ELR (cell line): ENCODE data around the gene ANKS1B.
A peak's percentile ranks its signal among the peaks of the same experiment; 100 is the strongest.

Experiments
- DNase-seq: peaks from one replicate; pipeline ENCODE4 v3.0.0-alpha.2; 2015; ENCODE audit warnings: low read depth

The ANKS1B gene

DNA sequence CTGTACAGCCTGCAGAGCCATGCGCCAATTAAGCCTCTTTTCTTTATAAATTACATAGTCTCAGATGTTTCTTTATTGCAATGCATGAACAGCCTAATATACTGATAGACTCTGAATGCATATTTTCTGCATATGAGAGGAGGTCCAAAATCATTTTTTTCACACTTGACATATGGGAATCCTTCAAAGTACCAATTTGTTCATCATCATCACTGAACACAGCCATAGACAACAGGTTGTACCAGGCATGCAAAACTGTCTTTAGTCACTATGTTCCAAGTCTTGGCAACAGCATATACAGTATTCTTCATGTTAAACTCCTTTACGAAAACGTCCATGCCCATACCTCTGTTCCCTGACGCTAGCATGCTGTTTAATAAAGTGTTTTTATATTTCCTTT, 807.9 kb downstream of the ANKS1B start:
- no peak for DNase-seq

DNA sequence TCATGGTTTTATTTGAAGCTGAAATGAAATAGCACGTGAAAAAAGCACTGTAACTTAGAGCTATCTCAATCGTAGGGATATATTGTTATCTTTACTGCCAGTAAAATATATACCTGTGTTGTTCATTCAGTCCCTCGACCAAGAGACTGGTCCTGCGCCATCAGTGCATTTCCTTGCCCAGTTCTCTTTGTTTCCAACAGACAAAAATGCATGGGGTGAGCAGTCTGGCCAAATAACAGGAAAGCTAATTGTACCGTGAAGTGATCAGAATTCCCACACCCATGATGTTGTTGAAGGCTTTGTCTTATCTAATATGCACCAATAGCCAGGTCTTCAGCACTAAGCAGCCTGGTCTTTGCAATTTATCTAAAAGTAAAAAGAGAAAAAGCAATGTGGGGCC, 814.3 kb downstream of the ANKS1B start:
- no peak for DNase-seq

DNA sequence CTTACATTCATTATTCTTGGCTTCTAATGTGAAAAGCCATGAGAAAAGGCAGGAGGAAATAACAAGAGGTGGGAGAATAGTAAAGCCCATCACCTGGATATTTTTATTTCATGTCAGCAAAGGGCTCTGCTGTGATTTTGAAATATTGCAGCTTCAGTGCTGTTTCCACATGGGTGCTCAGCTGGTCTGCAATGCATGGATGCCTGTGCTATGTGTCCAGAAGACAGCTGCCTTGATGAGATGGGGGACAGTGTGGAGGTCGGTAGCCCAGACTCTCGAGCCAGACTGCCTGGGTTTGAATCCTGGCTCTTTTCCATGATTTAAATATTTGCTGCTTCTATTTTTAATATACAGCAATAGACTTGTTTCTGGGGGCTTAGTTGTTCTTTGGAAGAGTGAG, 814.7 kb downstream of the ANKS1B start:
- DNase-seq, result no peak

DNA sequence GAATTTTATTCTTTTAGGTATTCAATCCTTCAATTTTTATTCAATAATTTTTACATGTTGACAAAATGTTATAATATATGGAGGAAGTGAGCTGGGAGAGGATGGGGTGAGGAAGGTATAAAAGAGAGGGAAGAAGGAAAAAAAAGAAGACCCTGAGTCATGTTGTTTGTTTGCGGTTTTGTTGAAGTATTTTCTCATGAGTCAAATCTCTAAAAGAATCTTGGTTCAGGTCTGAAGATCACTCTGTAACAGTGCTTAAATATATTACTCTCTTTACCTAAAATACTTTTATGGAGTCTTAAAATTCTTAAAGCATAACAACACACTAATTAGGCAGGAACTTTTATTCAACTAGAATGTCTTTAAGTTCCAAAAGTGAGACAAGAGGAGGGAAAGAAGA, 826.8 kb downstream of the ANKS1B start:
- peak; percentile 18 for DNase-seq

DNA sequence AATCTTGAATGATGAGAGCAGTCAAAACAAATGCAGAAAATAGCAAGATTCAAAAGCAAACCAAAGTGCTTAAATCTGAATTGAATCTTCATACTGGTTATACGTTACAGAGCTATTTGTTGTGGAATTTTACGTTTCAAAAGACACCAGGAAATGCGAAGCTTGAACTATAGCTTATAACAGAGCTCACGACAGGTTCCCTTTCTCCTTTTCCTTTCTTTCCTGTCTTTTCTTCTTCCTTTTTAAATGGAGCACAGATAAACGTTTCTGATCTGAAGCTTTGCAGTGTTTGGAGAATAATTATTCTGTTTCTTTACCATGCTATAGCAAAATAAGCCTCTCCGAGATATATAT, 829.8 kb downstream of the ANKS1B start:
- no peak for DNase-seq

DNA sequence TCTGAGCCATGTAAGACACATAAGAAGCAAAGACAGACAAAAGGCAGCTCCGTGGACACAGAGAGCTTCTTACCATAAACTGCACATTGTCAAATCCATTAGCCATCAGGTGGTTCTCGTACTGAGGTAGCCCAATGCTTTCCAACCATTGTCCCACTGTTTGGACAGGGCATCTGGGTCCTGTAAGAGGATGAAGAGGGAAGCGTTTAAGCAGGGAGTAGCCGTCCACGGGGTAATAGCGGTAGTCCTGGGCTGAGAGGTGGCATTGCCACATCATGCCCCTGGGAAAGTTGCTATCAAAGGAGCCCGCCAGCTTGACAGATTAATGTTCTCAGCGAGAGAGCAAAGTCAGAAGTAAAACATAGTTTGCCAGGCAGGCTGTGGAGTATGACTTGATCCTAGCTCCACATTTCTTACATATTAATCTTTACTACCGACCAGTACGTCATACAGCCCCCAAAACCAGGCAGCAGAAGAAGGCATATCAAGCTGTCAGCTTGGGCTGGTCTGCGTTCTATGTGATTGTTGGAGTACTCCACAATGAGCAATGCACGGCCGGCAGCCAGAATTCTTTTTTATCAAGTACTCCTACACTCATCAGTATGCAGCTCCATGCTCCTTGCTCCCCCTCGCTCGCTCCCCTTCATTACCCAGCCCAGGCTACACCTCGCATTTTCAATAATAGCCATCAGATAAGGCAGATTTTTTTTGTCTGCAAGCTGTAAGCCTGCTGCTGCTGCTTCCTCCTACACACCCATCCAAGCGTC, 830.3 kb downstream of the ANKS1B start:
- no peak for DNase-seq

DNA sequence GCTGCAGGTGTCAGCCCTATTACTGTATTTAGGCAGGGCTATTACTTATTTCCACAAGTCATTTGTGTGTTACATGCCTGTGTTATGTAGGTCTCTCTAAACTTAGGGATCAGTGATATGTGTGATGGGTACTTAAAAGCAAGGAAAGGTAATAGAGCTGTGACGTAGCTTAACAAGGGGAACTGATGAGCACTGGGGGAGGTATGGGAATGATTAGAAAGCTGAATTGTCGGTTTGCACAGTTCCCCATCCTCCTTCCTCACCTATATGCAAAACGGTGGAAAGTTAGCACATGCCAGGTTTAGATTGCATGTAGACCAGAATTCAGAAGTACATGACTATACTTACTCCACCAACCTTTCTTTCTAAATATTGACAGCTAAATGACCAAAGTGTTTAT, 831.4 kb downstream of the ANKS1B start:
- DNase-seq, result no peak

DNA sequence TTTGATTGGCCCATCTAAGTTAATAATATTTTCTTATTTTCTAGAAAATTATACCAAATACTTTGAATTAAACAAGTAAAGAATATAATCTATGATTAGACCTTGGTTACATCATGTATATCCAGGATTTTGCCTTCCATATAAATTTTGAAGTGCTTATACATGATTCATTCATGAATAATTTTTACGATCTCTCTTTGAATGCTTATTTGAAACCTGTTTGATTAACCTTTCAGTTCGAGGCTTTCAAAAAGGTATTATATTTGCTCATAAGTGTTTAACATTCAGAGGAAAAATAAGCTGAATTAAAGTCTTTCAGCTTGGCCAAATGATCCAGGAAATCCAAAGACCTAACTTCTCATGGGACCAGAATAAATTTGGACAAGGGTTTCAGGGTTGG, 832.4 kb downstream of the ANKS1B start:
- DNase-seq, result no peak

DNA sequence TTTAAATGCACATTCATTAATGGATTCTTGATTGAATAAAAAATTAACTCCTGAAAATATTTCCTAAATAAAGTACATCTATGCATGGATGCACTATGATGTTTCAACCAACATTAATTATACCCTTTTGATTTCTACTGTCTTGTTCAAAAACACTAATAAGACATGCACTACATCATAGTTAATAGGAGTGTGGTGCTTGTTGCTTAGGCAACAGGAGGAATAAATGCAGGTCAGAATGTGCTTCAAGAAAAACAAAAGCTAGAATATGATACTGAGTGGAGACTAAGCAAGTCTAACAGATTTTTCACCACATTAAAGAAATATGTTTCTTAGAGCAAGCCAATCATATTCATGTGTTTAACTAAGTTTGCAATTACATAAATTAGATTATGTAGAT, 833.0 kb downstream of the ANKS1B start:
- DNase-seq, result no peak

DNA sequence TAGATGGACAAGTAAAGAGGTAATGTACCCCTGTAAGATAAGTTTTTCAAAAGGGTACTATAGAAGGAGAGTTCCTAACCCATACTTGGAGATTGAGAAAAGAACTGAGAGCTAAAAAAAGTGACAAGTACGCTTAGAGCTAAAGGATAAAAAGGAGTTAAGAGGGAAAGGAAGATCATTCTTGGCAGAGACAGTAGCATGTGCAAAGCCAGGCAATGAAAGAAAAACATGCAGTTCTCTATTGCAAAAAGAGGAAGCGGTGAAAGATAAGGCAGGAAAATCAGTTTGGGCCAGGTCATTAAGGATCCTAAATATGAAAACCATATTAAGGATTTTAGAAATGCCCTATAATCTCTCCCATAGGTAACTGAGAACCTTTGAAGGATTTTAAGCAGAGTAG, 837.6 kb downstream of the ANKS1B start:
- no peak for DNase-seq

DNA sequence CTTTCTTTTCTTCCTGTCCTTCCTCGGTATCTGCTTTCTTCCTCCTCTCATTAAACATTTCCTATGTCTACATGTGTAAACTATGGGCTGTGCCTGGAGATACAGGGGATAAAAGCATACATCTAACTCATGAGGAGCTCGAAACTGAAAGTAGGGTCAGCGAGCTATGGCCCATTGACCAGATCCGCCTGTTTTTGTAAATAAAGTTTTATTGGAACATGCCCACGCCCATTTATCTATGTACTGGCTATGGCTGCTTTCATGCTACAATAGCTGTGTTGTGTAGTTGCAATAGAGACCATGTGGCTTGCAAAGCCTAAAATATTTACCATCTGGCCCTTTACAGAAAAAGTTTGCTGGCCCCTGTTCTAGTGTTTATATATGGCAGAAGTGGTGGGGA, 838.0 kb downstream of the ANKS1B start:
- no peak for DNase-seq

DNA sequence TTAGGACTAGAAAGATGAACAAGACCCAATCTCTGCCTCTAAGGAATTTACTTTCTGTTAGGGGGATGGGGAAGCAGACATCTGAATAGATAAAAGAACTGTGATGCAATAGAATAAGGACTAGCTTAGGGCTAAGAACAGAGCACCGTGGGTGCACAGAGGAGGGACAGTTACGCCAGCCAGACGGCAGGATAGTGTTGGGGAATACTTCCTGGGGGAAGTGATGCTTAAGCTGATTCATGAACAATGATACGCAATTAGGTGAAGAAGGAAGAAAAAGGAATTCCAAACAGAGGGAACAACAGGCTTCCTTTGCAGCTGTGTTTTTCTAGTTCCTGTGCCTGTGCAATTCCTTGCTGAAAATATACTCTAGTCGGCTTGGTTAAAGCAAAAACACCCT, 838.6 kb downstream of the ANKS1B start:
- DNase-seq, result no peak

DNA sequence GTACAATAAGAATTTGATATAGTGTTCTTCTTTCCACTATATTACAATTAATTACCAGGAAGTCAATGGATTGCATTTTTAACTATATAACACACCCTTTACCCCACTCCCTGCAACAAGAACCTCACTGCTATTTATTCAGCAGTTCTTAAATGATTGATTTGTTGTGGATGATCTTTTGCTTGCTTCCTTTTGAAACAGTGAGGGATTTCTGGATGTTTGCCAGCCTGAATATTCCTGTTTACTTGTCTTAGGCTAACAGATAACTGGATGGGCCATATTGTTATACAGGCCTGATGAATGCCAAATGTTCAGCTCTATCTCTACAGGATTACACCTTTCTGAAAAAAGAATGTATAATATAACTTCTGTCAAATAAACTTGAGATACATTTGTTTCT, 842.1 kb downstream of the ANKS1B start:
- DNase-seq, result no peak

DNA sequence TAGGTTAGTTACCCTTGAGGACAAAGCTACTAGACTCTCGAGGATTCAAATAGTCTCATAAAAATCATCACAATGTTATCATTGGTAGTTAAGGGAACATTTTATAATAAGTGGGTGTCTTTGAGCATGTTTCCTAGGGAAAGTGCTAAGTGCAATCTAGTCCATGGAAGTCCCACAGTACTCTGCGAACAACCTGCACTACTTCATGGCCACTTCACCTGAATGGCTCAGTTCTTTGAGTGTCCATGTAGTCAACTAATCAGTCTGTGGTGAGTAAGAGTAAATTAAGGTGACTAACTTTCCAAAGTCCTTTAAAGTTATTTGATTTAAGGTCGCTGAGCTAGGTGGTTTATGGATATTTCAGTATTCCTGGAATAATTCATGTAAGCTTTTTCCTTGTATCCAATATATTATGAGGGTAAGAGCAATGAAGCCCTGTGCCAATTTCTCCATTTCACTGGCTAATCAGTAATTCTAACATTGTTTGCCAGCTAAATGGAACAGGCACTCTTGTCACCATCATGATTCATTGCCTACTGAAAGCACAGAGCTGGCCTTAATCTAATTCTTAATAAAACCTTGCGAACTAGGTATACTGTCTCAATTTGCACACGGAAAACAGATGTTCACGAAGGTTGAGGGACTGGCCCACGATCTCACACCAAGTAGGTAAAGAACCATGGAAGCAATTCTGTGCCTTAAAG, 844.6 kb downstream of the ANKS1B start:
- DNase-seq, result no peak

DNA sequence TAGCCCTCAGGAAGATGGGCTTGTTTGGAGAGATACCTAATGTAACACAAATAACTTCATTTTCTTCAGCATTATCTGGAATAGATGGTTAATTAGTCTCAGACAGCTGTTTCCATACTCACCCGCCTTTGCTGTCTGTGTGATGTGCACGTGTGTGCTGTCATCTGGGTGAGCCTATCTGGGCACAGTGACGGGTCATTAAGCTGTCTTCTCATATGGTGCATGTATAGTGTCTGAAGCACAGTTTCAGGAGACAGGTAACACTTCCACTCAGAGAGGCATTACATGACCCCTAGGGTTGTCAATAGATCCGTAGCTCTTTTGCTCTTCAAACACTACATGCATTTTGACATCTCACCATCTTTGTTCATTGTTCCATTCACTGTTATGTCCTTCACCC, 846.3 kb downstream of the ANKS1B start:
- no peak for DNase-seq

DNA sequence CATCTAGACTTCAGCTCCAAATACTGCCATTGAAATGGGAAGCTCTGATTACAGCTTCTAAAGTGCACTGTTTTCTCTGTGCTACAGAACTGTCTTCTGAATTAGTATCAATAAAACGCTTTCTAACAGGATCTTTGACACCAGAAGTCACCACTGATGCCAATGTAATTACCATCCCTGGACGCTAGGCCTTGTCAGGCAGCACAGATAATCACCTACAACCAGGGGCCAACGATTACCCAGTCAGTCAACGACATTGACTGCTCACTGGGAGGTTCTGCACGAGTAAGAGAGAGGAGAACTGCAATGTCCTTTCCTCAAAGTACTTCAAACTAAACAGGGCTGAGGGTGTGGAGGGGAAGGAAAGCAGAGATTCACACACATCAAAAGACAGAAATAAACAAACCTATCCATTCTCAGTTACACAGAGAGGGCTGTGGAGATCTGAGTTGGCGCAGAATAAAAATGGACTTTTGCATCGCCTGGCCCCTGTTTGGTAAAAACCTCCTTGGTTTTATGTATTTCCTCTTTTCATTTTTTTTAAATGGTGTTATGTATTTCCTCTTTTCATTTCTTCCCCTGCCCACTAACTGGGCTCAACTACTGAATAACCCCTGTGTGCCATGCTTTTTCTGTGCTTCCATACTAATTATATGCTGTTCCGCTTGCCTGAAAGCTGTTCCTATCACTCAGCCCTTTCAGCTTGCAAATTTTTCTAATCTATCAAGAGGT, 847.4 kb downstream of the ANKS1B start:
- no peak for DNase-seq

DNA sequence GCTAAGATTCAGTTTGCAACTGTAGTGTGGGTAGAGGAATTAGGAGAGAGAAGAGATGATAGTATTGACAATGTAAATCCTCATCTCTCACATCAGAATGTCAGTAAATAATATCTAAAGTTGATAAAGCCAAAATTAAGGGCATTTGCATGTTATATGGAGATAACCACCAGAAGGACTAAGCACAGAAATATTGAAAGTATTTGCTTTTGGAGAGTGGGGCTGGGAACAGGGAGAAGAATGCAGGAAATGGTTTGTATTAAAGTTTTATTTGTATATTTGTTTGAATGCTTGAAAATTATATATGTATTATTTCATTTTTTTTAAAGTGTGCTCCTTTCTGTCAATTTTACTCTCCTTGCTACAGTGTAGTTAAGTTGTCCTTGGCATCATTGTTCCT, 848.2 kb downstream of the ANKS1B start:
- DNase-seq, result no peak

DNA sequence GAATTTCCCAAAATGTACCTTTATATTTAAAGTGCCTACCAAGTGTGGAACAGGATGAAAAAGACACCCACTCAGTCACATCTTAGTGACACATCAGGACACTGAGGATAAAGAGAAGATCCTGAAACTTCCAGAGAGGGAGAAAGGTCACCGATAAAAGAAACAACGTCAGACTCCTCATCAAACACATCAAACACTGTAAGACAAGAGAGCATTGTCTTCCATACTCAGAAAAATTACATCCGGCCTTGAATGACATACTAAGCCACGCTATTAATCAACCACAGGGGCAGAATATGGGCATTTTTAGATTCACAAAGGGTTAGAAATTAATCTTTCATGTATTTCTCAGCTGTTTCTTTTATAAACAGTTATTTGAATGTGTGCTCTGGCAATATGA, 849.4 kb downstream of the ANKS1B start:
- no peak for DNase-seq

DNA sequence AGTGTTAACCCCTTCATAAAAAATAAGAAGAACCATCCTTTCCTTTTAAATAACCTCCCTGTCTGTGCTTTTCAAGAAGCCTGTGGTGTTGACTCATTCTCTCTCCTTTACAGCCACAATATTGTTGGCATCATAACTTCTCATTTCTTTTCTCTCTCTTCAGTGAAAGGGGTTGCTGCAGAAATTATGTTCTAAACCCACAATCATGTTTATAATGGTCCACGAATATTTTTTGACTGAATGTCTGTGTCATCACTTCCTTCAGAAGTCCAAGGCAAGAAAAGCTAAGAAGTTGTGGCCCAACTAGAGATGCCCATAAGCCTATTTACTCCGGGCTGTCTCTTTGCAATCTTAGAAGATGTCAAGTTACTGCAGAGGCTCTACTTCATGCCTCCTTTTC, 851.3 kb downstream of the ANKS1B start:
- no peak for DNase-seq

DNA sequence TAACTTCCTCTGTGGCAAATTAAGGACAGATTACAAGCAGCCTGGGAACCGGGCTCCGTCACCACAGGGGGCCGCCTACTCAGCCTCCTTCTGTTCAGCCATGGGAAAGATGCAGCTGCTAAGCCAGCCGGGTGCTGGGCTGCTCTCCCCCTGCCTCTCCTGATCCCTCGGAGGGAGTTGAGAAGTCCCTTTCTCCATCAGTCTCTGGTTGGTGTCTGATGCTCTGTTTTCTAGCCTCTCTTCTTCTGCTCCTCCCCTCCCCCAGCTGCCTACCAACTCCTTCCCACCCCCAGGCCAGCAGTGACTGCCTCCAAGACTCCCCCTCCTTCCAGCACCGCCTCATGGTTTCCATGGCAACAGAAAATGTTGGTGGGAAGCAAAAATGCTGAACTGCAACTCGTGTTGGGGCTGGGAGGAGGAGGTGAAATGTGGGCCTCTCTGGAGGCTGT, 853.0 kb downstream of the ANKS1B start:
- DNase-seq, result no peak

DNA sequence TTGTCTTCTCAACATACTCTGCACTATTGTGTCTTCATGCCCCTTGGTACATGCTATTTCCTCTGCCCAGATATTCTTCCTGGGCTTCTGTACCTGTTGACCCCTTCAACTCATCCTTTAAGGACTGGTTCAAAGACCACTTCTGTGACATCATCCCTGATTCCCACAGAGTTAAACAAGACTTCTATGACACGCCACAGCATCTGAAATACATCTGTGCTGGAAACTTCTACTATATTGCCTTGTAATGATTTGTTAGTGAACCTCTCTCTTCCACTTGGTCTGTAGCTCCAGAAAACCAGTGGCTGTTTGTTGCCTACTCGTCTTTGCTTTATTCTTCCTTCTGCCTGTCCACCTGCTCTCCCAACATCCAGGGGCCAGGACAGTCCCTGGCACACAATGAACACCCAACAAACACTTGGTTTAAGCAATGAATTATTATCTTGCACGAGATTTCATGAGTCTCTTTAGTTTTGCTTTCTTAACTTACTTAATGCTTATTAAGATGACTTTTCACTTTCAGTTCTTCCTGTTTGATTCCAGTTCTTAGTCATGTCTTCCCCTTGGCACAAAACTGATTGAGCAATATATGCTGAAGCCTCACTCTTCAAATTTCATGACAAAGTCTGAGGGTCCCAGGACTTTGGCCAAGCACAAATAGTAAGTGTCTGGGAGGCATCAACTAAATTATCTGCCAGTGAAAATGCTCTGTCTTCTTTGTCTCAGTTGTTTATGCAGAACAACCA, 853.8 kb downstream of the ANKS1B start:
- DNase-seq, result no peak

DNA sequence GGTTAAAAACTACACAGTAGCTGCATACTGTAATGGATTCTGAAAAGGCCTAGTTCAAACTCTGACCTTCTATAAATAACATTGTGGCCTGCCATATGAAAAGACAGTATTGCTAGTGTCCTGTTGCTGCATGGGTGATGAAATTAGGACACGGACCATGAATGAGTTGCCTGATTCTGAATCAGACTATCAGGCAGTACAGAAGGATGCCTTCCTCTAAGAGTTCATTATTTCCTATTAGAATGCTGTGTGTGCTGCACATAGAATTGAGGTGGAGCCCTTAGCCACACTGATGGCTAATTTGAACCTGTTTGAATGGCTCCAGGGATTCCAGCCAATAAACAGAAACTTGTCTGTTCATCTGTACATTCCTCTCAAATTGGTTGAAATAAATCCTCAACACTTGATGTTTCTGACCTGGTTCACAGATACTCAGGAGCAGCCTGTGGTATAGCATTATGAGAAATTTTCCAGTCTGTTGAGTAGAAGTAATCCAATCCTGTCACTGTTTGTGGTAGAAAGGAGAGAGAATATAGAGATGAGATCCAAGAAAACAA, 856.4 kb downstream of the ANKS1B start:
- DNase-seq, result no peak
